Dermis lymphatic vessel endothelial cell (primary cell): ENCODE data around the gene YTHDF1. TPM values are rescaled to one million over a fixed set of nuclear protein-coding genes. Genes with fewer than 3 reads are reported as not detected.

Experiments
- total RNA-seq: library from RNA; depleted of rRNA; stranded (reverse); fragments of >200 nt; gene quantifications from 2 replicates; pipeline ENCODE4 v1.2.1, GENCODE V29; 2014

Gene YTHDF1
- 18.6 and 21.3 TPM in 2 replicates for total RNA-seq

DNA sequence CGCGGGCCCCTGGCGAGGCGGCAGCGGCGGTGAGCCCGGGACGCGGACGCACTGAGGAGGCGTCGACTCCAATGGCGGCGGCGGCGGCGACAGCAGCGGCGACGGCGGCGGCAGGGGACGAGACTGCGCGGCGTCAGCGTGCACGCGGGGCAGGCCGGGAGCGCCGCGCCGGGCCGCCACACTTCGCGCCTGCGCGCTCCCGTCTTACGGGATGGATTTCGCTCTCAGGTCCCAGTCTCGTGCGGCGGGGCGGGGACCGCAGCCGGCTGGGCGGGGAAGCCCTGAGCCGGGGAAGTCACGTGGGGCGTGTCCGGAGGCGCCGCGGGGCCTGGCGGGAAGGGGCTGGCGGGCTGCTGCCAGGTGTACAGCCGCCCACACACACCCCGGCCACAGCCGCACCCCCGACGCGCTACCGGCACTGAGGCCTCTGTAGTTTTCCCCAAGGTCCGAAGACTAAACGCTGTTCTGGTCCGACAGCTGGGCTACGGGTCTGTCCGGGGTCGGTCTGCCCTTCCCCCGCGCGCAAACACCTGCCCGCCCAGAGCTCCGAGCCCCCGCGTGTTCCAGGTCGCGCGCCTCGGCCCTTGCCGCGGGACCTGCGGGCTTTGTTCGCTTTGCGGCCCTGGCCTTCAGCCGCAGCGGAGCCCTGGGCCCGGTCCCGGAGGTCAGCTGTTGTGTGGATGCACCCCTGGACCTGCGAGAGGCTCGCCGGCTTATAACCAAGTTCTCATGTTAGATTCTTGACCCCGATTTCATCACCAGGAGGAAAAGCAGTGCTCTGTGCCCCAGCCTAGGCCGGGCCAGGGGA, at the start of gene YTHDF1:
Gene YTHDF1 (minus strand): TSS at position 91 of the 808 bp plus-strand sequence. CDS start 239 bp downstream, outside the sequence.

DNA sequence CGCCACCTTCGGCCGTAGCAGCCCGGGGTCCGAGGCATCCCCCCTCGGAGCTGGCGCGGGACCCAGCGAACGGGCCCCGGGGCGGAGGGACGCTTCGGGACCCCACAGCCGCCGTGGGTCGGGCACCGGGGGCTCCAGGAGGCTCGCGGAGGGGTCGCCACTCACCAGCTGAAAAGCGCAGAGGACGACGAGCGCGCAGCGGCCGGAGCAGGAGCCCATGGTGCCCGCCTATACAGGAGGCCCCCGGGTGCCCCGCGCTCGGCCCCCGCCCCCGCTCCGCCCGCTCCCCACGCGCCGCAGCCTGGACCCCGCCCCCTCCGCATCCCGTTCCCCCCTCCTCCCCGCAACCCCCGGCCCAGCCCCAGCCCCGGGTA, 38.3 kb upstream of the YTHDF1 start, which contains the start of gene NKAIN4:
Gene NKAIN4 (minus strand): TSS at position 232 of the 374 bp plus-strand sequence. CDS start 13 bp downstream, at position 219.

DNA sequence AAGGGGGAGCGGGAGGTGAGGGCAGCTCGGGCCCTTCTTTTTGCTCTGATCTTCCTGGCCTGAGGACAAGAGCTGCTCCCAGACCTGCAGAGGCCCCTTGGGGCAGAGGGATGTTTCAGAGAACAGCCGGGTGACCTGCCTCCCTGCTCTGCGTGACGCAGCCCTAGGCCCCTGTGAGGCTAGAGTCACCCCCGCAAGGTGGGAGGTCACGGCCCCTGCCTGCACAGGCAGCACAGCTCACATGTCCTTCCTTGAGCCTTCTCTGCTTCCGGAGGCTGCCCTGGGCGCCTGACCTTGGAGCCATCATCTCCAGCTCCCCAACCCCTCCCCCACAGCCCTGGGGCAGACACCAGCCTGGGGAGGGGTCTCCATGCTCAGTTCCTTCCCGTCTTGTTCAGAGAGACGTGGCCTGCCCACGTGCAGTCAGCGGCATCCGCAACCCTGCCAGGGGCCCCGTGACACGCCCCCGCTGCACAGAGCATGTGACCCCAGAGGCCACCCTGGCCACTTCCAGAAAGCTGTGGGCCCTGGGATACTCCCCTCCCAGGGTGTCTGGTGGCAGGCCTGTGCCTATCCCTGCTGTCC, 19.6 kb upstream of the YTHDF1 start, which contains the start of gene BIRC7:
Gene BIRC7 (plus strand): TSS at position 507 of the 585 bp plus-strand sequence. CDS start 192 bp downstream, outside the sequence.

Other genes starting within 250 kb of the YTHDF1 start
- not detected in 2 replicates for gene BHLHE23, start 209.2 kb downstream of the YTHDF1 start, total RNA-seq
- under 0.01 TPM in 1 of 2 replicates, not detected in the other for gene BIRC7, start 19.8 kb upstream of the YTHDF1 start, total RNA-seq
- gene NKAIN4, start 38.3 kb upstream of the YTHDF1 start, total RNA-seq = not detected in 2 replicates
- gene ARFGAP1, start 56.7 kb upstream of the YTHDF1 start, total RNA-seq = 35.5 and 35.9 TPM in 2 replicates
- not detected in 2 replicates for gene COL20A1, start 77.1 kb upstream of the YTHDF1 start, total RNA-seq
- 0.09 TPM in 1 of 2 replicates, not detected in the other for gene CHRNA4, start 145.2 kb upstream of the YTHDF1 start, total RNA-seq